HG03280 (cell line): ENCODE data around the gene TMEM86B.
"Not testable (repeated sequence)": the region's sequence is repeated elsewhere in the genome, so short reads cannot be mapped to it uniquely, and the experiment has no call there.

ENCODE experiments used
- ATAC-seq: cut with Tn5 transposase; IDR thresholded peaks from one replicate; pipeline ENCODE4 v1.9.1; 2021; ENCODE audit warnings: mild to moderate bottlenecking, moderate library complexity; ENCODE audit not compliant: unreplicated experiment

TMEM86B gene

DNA sequence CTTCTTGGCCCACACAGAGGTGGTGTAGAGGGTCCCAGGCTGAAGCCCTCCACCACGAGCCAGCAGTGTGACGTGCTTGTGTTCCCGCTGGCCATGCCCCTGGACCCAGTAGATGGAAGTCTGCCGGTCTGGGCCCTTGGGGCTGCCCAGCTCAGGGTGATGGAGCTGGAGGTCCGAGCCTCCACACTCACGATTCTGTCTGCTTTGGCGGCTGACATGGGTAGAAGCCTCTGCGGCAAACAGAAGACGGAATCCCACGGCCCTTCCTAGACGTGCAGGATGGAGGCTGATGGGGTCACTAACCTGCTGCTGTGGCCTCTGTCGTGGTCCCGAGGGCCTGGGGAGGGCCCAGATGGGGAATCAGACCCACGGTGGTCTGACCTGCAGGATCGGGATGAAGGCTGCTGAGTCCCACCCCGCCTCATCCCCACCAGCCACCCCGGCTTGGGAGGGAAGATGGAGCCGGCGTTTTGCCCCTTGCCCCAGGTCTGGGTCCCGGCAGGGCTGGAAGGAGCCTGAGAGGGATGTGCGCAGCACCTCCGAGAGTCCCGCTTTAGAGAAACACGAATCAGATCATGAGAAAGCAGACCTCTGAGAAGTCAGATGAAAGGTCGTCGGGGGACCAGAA, 4.4 kb downstream of the TMEM86B start:
- no peak for ATAC-seq

- no peak for ATAC-seq
These were observed 5.1 kb downstream of the TMEM86B start for GRCh38 chr19:55223291-55224037.

- ATAC-seq = no peak
These were observed 8.0 kb downstream of the TMEM86B start for GRCh38 chr19:55220525-55220924.

- ATAC-seq = no peak
These were observed 11.9 kb downstream of the TMEM86B start for GRCh38 chr19:55216461-55217198.

DNA sequence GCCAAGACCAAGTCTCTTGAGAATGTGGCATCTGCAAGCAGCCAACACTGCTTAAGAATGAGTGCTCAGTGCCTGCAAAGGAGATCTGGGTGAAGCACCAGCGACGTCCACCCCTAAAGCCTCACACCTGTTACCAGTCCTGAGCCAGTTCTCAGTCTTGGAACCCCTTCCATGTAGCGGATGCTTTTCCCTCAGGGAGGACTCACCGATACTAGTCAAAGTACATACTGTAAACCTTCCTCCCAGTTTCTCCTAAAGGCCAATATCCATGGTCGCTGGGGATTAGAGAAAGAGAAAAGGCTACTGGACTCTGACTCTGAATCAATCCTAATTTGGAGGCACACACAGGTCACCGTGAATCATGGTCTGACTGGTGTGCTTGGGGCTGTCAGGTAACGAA, 15.0 kb downstream of the TMEM86B start:
- no peak for ATAC-seq

DNA sequence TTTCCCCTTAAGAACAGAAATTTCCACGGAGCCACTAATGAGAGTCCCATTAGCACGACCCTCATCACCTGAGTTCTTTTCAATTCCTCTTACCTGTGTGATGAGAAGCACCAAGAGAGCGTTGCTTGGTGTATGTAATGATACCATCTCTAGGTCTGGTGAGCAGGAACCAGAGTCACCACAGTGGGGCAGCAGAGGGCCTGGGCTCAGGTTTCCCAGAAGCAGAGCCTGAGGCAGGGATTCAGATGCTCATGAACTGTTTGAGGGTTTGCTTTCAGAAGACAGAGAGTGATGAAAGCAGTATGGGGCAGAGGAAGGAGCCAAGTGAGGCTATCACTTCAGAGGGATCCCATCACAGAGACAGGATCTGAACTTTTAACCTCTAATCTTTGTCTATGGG, 16.1 kb downstream of the TMEM86B start:
- no peak for ATAC-seq

GRCh38 chr19:55209693-55210472, 18.7 kb downstream of the TMEM86B start:
- ATAC-seq = no peak

GRCh38 chr19:55208880-55209692, 19.5 kb downstream of the TMEM86B start, which contains the start of gene PTPRH:
PTPRH (minus strand) TSS chr19:55209501; CDS start chr19:55209433, 68 bp downstream.
- no peak for ATAC-seq

DNA sequence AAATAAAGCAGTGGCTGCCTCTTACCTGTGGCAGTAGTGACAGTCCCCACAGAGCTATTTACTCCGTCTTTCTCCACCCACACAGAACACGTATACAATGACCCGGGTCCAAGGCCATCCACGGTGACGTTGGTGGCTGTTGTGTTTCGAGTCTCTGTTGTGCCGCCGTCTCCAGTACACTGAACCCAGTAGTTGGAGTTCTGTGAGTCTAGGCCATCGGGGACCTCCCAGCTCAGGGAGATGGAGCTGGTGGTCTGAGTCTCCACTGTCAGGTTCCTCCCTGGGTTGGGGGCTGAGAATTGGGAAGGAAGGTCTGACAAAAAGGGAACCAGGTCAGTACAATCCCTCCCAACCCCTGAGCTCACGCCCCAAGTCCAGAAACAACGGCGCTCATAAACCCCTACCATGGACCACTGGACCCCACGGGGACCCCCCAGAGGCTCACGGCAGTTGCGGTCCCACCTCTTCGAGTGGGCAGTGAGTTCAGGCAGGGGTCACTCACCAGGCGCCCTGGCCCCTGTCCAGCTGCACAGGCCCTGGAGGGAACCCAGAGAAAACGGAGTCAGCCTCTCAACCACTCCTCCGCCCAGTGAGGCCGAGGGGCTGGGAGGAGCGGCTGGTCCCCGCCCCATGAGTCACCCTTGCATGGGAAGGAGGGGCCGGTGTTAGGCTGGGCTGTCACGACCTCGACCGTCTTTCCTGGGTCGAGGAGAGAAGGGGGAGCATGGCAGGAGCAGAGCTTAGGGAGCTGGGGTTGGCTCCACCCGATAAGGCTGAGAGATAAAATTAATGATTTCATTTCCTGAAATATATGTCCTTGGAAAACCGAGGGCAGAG, 21.7 kb downstream of the TMEM86B start:
- no peak for ATAC-seq

- not testable (repeated sequence) for ATAC-seq
These were observed 26.4 kb downstream of the TMEM86B start for GRCh38 chr19:55202199-55202598.

- ATAC-seq = no peak
These were observed 28.9 kb downstream of the TMEM86B start for GRCh38 chr19:55199620-55200204.

DNA sequence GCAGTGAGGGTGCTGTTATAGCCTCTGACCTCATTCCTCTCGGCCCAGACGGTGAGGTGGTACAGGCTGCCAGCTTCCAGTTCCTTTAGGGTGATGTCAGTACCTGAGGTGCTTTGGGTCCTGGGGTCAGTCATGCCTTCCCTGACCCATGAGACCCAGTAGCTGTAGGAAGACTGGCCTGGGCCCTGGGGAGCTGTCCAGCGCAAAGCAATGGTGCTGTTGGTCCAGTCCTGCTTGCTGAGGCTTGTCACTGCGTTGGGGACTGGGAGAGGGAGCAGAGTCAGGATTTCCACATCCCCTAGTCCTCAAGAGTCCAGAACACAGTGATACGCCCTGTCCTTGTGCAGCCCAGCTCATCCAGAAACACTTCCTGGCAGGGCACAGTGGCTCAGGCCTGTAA, 29.9 kb downstream of the TMEM86B start:
- no peak for ATAC-seq

DNA sequence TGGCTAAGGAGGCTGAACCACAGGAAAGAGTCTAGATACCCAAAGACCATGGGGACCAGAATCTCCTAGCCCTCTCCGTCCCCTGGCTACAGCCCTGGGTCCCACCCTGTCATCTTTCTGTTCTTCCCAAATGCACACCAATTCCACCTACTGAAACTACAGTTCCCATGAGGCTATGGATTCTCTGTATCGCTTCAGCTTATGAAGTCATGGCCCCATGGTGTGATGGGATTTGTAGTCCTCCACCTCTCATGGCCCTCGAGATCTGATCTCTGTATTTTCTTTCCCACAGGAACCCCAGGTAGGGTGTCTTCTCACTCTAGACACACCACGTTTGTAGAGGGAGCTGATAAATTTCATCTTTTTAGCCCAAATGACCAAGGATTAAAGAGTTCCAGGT, 31.0 kb downstream of the TMEM86B start:
- no peak for ATAC-seq

DNA sequence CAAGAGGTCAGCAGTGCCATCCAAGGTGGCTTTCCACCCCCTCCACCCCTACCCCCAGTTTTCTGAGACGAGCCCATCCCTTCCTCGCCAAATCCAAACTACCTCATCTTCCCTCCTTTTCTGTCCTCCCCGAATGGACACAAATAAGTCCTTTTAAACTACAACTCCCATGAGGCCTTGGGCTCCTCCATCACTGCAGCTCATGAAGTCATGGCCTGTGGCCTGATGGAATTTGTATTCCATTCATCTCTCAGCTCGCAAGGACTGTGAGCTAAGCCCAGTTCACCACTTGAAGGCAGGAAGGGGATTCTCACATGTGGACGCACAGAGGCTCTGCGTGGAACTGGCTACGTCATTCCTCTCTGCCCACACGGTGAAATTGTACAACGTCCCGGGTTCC, 31.8 kb downstream of the TMEM86B start:
- ATAC-seq = no peak

DNA sequence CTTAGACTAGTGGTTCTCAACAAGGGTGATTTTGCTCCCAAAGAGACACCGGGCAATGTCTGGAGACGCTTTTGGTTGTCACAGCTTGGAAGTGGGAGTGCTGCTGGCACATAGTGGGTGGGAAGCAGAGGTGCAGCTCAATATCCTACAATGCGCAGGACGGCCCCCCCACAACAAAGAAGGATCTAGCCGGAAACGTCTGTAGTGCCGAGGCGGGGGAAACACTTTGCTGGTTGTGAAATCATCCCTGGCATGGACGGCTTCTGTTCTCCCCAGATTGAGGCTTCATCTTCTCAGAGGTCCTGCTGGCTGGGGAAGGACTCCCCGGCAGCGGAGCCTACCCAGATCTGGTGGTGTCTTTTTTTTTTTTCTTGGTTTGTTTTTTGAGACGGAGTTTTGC, 35.1 kb downstream of the TMEM86B start:
- no peak for ATAC-seq

GRCh38 chr19:55189403-55189835, 39.1 kb downstream of the TMEM86B start:
- no peak for ATAC-seq

DNA sequence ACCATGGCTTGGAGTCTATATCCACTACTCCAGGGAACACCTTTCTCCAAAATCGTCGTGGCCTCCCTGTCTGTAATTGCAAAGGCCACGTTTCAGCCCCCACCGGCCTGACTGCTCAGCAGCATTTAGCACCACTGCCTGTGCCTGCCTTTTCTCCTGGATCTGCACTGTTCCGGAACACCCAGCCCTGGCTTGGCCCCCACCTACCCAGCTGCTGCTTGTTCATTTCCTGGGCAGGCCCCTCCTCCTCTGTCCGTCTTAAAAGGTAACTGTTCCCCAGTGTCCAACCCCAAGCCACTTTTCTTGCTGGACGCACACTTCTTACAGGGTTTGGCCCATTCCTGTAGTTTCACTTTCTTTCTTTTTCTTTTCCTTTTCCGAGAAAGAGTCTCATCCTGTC, 39.9 kb downstream of the TMEM86B start:
- ATAC-seq = no peak

DNA sequence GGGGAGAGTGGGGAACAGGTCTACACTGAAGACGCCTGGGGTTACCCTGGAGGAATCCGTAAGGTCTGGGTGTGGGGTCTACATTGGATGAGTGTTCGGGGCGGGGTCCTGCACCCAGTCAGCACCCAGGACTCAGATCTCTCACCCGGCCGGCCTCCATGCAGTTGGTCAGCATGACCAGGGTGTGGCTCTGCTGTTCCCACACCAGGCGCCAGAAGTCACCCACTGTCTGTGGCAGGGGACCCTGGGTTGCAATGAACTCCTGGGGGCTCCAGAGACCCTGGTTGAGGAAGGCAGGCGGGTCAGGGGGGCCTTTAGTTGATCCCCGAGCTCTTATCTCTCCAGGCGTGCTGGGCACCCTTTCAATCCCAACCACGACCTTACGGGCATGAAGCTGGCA, 42.5 kb downstream of the TMEM86B start:
- ATAC-seq = no peak

DNA sequence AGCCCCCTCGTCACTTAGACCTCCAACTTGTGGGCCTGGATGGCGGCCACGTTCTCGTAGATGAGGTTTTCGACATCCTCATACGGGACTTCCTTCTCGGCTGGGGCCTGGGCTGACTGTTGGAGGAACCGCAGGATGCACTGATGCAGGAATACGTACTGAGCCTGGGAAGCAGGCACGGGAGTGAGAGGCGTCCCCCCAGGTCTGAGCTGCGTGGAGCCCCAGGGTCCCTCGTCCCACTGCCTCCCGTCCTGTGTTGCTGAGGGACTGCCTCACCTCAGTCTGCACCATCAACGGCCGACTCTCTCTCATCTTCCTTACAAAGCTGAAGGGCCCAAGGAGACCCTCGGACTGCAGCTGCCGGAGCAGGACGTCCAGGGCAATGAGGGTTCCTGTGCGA, 46.8 kb downstream of the TMEM86B start:
- no peak for ATAC-seq
